Astrocyte (in vitro differentiated cells and primary cell): Measurements from ENCODE around the gene JAKMIP3. TPM values are rescaled to one million over a fixed set of nuclear protein-coding genes. Genes with fewer than 3 reads are reported as not detected.

Experiments used
- DNase-seq: peaks from one replicate; pipeline ENCODE4 v3.0.0-alpha.2; 2010; ENCODE audit warnings: low read depth
- FAIRE-seq: peaks from 2 replicates; lab custom pipeline; 2011; peaks lifted over from hg19 to GRCh38; lab: Jason Lieb, UNC
- H2AFZ ChIP-seq: 2 replicates; pipeline ENCODE4 v1.6.0; 2012; ENCODE audit warnings: low read depth, low read length, inconsistent platforms
- H3K27ac ChIP-seq: 2 replicates; pipeline ENCODE4 v1.5.1; 2011; ENCODE audit warnings: low read depth, low read length, inconsistent platforms
- H3K27me3 ChIP-seq: 2 replicates; pipeline ENCODE4 v1.6.0; 2011; ENCODE audit warnings: low read length, inconsistent platforms; ENCODE audit not compliant: insufficient read depth
- H3K36me3 ChIP-seq: 2 replicates; pipeline ENCODE4 v1.5.1; 2011; ENCODE audit warnings: low read length, inconsistent platforms; ENCODE audit not compliant: insufficient read depth
- H3K4me1 ChIP-seq: 2 replicates; pipeline ENCODE4 v1.5.1; 2011; ENCODE audit warnings: low read length, inconsistent platforms; ENCODE audit not compliant: insufficient read depth
- H3K4me2 ChIP-seq: 2 replicates; pipeline ENCODE4 v1.6.0; 2012; ENCODE audit warnings: low read length, inconsistent platforms
- H3K4me3 ChIP-seq: 2 replicates; pipeline ENCODE4 v1.5.1; 2011; ENCODE audit warnings: low read depth, mild to moderate bottlenecking, low read length, inconsistent platforms; ENCODE audit not compliant: insufficient read depth
- H3K79me2 ChIP-seq: 2 replicates; pipeline ENCODE4 v1.6.0; 2012; ENCODE audit warnings: mild to moderate bottlenecking, low read length, inconsistent platforms; ENCODE audit not compliant: insufficient read depth
- H3K9ac ChIP-seq: 2 replicates; pipeline ENCODE4 v1.6.0; 2012; ENCODE audit warnings: mild to moderate bottlenecking, low read length, inconsistent platforms
- H3K9me3 ChIP-seq: 2 replicates; pipeline ENCODE4 v1.5.1; 2012; ENCODE audit warnings: low read depth, mild to moderate bottlenecking, low read length, inconsistent platforms; ENCODE audit not compliant: insufficient read depth
- H4K20me1 ChIP-seq: 2 replicates; pipeline ENCODE4 v1.6.0; 2012; ENCODE audit warnings: low read length, inconsistent platforms; ENCODE audit not compliant: insufficient read depth
- H3K27ac Mint-ChIP-seq: one replicate; pipeline ENCODE4 v1.8.0; 2021; ENCODE audit warnings: mild to moderate bottlenecking, mixed read lengths; ENCODE audit not compliant: unreplicated experiment
- H3K27me3 Mint-ChIP-seq: one replicate; pipeline ENCODE4 v1.8.0; 2021; ENCODE audit warnings: low read depth, mixed read lengths; ENCODE audit not compliant: unreplicated experiment
- H3K36me3 Mint-ChIP-seq: one replicate; pipeline ENCODE4 v1.8.0; 2021; ENCODE audit warnings: low read depth, mixed read lengths; ENCODE audit not compliant: unreplicated experiment
- H3K4me1 Mint-ChIP-seq: one replicate; pipeline ENCODE4 v1.8.0; 2021; ENCODE audit warnings: low read depth, mixed read lengths; ENCODE audit not compliant: unreplicated experiment
- H3K4me3 Mint-ChIP-seq: one replicate; pipeline ENCODE4 v1.8.0; 2021; ENCODE audit warnings: mild to moderate bottlenecking, moderate library complexity, mixed read lengths; ENCODE audit not compliant: unreplicated experiment
- H3K9me3 Mint-ChIP-seq: one replicate; pipeline ENCODE4 v1.8.0; 2021; ENCODE audit warnings: mild to moderate bottlenecking, mixed read lengths; ENCODE audit not compliant: unreplicated experiment
- EZH2 ChIP-seq: IDR thresholded peaks from 2 replicates; pipeline ENCODE4 v1.6.1; 2012; ENCODE audit warnings: mild to moderate bottlenecking, low read length, inconsistent platforms; ENCODE audit not compliant: insufficient read depth
- total RNA-seq: library from RNA; stranded (reverse); gene quantifications from 2 replicates; pipeline ENCODE4 v1.2.1, GENCODE V29; 2021
- TF ChIP-seq, protein P1 (sequence below): IDR thresholded peaks from 2 replicates; pipeline ENCODE4 v1.5.1; 2011; ENCODE audit warnings: low read depth, mild to moderate bottlenecking, inconsistent platforms, low read length, moderate library complexity; ENCODE audit not compliant: insufficient read depth

The JAKMIP3 gene
- total RNA-seq, 1 donor from 2014 or later, result 0.54 TPM

DNA sequence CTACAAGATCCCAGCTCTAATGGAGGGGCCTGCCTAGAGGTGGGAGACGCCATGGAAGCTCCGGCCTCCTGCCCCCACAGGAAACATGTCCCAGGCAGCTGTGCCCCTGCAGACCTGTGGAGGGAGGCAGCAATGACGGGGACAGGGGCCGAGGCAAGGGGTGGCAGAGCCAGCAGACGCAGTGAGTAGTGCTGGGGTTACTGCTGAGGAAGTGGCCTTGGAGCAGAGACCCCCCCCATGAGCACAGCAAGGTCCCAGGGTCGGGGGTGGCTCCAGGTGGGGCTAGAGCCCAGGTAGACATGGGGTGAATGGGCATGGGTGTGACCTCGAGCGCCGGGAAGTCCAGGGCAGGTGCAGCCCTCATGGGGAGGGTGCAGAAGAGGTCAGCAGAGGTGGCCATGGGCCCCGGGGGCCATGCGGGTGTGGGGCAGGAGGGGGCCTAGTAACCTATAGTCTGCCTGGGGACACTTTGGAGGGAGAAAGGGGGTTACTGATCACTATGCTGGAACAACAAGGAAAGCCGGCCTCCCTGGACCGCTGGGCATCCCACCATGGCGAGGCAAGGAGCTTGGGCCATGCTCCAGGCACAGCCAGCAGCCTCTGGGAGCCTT, 45.5 kb downstream of the JAKMIP3 start:
- H3K79me2 ChIP-seq, result no peaks in the 10 kb centered on the region
- Mint-ChIP-seq H3K36me3 (no peaks in the 10 kb centered on the region), H3K9me3 (no peaks in the 10 kb centered on the region), H3K27me3 (peaks cover 49% of the 10 kb centered on the region), H3K4me3 (no peak overlapping the region), H3K27ac (no peak overlapping the region), H3K4me1 (no peaks in the 10 kb centered on the region)
- DNase-seq, result no peak
- H2AFZ ChIP-seq, result no peak overlapping the region
- H3K27me3 ChIP-seq, result no peaks in the 10 kb centered on the region
- H3K9me3 ChIP-seq, result no peaks in the 10 kb centered on the region
- FAIRE-seq, result no peak
- H3K27ac ChIP-seq, result no peak overlapping the region
- TF ChIP-seq, protein P1, sequence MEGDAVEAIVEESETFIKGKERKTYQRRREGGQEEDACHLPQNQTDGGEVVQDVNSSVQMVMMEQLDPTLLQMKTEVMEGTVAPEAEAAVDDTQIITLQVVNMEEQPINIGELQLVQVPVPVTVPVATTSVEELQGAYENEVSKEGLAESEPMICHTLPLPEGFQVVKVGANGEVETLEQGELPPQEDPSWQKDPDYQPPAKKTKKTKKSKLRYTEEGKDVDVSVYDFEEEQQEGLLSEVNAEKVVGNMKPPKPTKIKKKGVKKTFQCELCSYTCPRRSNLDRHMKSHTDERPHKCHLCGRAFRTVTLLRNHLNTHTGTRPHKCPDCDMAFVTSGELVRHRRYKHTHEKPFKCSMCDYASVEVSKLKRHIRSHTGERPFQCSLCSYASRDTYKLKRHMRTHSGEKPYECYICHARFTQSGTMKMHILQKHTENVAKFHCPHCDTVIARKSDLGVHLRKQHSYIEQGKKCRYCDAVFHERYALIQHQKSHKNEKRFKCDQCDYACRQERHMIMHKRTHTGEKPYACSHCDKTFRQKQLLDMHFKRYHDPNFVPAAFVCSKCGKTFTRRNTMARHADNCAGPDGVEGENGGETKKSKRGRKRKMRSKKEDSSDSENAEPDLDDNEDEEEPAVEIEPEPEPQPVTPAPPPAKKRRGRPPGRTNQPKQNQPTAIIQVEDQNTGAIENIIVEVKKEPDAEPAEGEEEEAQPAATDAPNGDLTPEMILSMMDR, result no peak
- TF ChIP-seq EZH2, result no peak
- no peak overlapping the region for H3K4me3 ChIP-seq
- H4K20me1 ChIP-seq, result no peaks in the 10 kb centered on the region
- no peak overlapping the region for H3K4me2 ChIP-seq
- no peaks in the 10 kb centered on the region for H3K36me3 ChIP-seq
- no peak overlapping the region for H3K9ac ChIP-seq
- H3K4me1 ChIP-seq, result no peaks in the 10 kb centered on the region

DNA sequence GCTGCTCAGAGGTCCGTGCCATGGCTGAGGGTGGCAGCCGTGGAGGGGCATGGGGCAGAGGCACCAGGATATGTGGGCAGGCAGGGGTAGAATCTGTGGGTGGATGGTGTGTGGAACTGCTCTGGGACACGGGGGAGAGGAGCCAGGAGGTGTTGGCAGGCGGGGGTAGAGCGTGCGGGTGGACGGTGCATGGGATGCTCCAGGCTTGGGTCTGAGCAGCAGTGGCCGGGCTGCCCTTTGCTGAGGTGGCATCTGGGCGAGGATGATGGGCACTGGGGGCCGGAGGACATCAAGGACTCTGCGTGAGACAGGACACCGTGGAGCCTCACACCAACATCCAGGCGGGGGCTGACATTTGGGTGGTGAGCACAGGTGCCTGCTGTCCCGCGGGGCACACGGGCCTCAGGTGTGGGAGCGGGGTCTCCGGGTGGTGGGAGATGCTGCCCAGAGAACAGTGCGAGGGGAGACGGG, 46.2 kb downstream of the JAKMIP3 start:
- H2AFZ ChIP-seq, result no peak overlapping the region
- H3K27ac ChIP-seq, result no peak overlapping the region
- no peak overlapping the region for H3K9ac ChIP-seq
- no peak overlapping the region for H3K4me3 ChIP-seq
- H3K36me3 ChIP-seq, result no peaks in the 10 kb centered on the region
- TF ChIP-seq, protein P1, result no peak
- no peak for TF ChIP-seq EZH2
- no peaks in the 10 kb centered on the region for H3K79me2 ChIP-seq
- Mint-ChIP-seq H3K4me1 (no peaks in the 10 kb centered on the region), H3K9me3 (no peaks in the 10 kb centered on the region), H3K27me3 (peaks cover 50% of the 10 kb centered on the region), H3K27ac (no peak overlapping the region), H3K4me3 (no peak overlapping the region), H3K36me3 (no peaks in the 10 kb centered on the region)
- H3K27me3 ChIP-seq, result no peaks in the 10 kb centered on the region
- no peaks in the 10 kb centered on the region for H3K4me1 ChIP-seq
- no peak for DNase-seq
- H4K20me1 ChIP-seq, result no peaks in the 10 kb centered on the region
- H3K9me3 ChIP-seq, result no peaks in the 10 kb centered on the region
- H3K4me2 ChIP-seq, result no peak overlapping the region
- no peak for FAIRE-seq

GRCh38 chr10:132112611-132113010, 46.9 kb downstream of the JAKMIP3 start:
- Histone ChIP-seq H4K20me1 (no peaks in the 10 kb centered on the region), H3K9me3 (no peaks in the 10 kb centered on the region), H3K27ac (no peak overlapping the region), H3K4me2 (no peak overlapping the region), H3K27me3 (no peaks in the 10 kb centered on the region), H3K36me3 (no peaks in the 10 kb centered on the region), H3K4me1 (no peaks in the 10 kb centered on the region), H3K79me2 (no peaks in the 10 kb centered on the region), H2AFZ (no peak overlapping the region), H3K9ac (no peak overlapping the region), H3K4me3 (no peak overlapping the region)
- DNase-seq (no peak), FAIRE-seq (no peak)
- Mint-ChIP-seq H3K27me3 (peaks cover 51% of the 10 kb centered on the region), H3K27ac (no peak overlapping the region), H3K4me1 (no peaks in the 10 kb centered on the region), H3K9me3 (no peaks in the 10 kb centered on the region), H3K36me3 (no peaks in the 10 kb centered on the region), H3K4me3 (no peak overlapping the region)
- TF ChIP-seq EZH2, result no peak
- TF ChIP-seq, protein P1, result no peak
